Keratinocyte (primary cell): ENCODE measurements around the gene DDAH2. TPM values are rescaled to one million over a fixed set of nuclear protein-coding genes. Genes with fewer than 3 reads are reported as not detected.
"Not testable (repeated sequence)": the region's sequence is repeated elsewhere in the genome, so short reads cannot be mapped to it uniquely, and the experiment has no call there.

Source experiments
- DNase-seq: peaks from one replicate; pipeline ENCODE4 v3.0.0-alpha.2; 2011; ENCODE audit warnings: low read depth, missing footprints, low spot score
- FAIRE-seq: peaks from 2 replicates; lab custom pipeline; 2011; peaks lifted over from hg19 to GRCh38; lab: Jason Lieb, UNC
- H2AFZ ChIP-seq: 2 replicates; pipeline ENCODE4 v1.6.0; 2012; ENCODE audit warnings: low read length, control low read depth, inconsistent platforms; ENCODE audit not compliant: control insufficient read depth
- H3K27ac ChIP-seq: 2 replicates; pipeline ENCODE4 v1.5.1; 2011; ENCODE audit warnings: low read length; ENCODE audit not compliant: control insufficient read depth, insufficient read depth
- H3K27me3 ChIP-seq: 3 replicates; pipeline ENCODE4 v1.6.0; 2011; ENCODE audit warnings: low read length; ENCODE audit not compliant: control insufficient read depth, insufficient read depth; ENCODE audit errors: extremely low read depth
- H3K36me3 ChIP-seq, 2 experiments: 2 replicates in 1 of 2; 3 replicates in 1 of 2; pipeline ENCODE4 v1.5.1; 2011; ENCODE audit warnings: low read length in 2 of 2, mild to moderate bottlenecking in 1 of 2; ENCODE audit not compliant: control insufficient read depth in 2 of 2, insufficient read depth in 2 of 2; ENCODE audit errors: extremely low read depth in 1 of 2
- H3K4me1 ChIP-seq: 3 replicates; pipeline ENCODE4 v1.5.1; 2011; ENCODE audit warnings: low read length; ENCODE audit not compliant: control insufficient read depth, insufficient read depth; ENCODE audit errors: extremely low read depth
- H3K4me2 ChIP-seq: 3 replicates; pipeline ENCODE4 v1.6.0; 2011; ENCODE audit warnings: low read depth, low read length; ENCODE audit not compliant: control insufficient read depth, insufficient read depth; ENCODE audit errors: extremely low read depth
- H3K4me3 ChIP-seq, 3 experiments: fragments of 200-600 bp in 1 of 3; sonication (generic) in 1 of 3; 2 replicates in 2 of 3; 3 replicates in 1 of 3; pipeline ENCODE4 v1.5.1; 2011 to 2016; ENCODE audit warnings: low read length in 3 of 3, mild to moderate bottlenecking in 3 of 3, control low read depth in 2 of 3, inconsistent platforms in 1 of 3, low read depth in 1 of 3, mixed read lengths in 1 of 3, mixed run types in 1 of 3, moderate library complexity in 1 of 3; ENCODE audit not compliant: control insufficient read depth in 2 of 3, insufficient read depth in 2 of 3; ENCODE audit errors: extremely low read depth in 1 of 3
- H3K79me2 ChIP-seq: 2 replicates; pipeline ENCODE4 v1.6.0; 2012; ENCODE audit warnings: low read length; ENCODE audit not compliant: control insufficient read depth, insufficient read depth
- H3K9ac ChIP-seq: 3 replicates; pipeline ENCODE4 v1.6.0; 2011; ENCODE audit warnings: low read length; ENCODE audit not compliant: control insufficient read depth, insufficient read depth; ENCODE audit errors: extremely low read depth
- H3K9me1 ChIP-seq: 3 replicates; pipeline ENCODE4 v1.6.0; 2011; ENCODE audit warnings: low read length; ENCODE audit not compliant: control insufficient read depth, insufficient read depth; ENCODE audit errors: extremely low read depth
- H3K9me3 ChIP-seq: 2 replicates; pipeline ENCODE4 v1.5.1; 2012; ENCODE audit warnings: low read depth, low read length; ENCODE audit not compliant: control insufficient read depth
- H4K20me1 ChIP-seq: 3 replicates; pipeline ENCODE4 v1.6.0; 2011; ENCODE audit warnings: low read length; ENCODE audit not compliant: control insufficient read depth, insufficient read depth; ENCODE audit errors: extremely low read depth
- CTCF ChIP-seq, 3 experiments: IDR thresholded peaks in 1 of 3; conservative IDR thresholded peaks in 1 of 3; optimal IDR thresholded peaks in 1 of 3; 2 replicates in 2 of 3; 3 replicates in 1 of 3; pipeline versions ENCODE3 to v1.5.1; 2011; ENCODE audit warnings: low read length in 3 of 3, mild to moderate bottlenecking in 3 of 3, moderate library complexity in 2 of 3, control low read depth in 1 of 3, inconsistent platforms in 1 of 3; ENCODE audit not compliant: insufficient read depth in 2 of 3; ENCODE audit errors: extremely low read depth in 1 of 3
- EZH2 ChIP-seq: IDR thresholded peaks from one replicate; pipeline ENCODE4 v1.6.1; 2012; ENCODE audit warnings: inconsistent platforms, mild to moderate bottlenecking, low read length, moderate library complexity
- dilution Hi-C: fragments of 300-500 bp; cut with MboI; formaldehyde crosslinking; loops from one replicate; pipeline ENCODE4 v1.7.0; 2020; ENCODE audit warnings: low sequenced_read_pairs; ENCODE audit not compliant: extremely low pct_ligation_motif_present
- polyA plus RNA-seq, 5 experiments: library from polyadenylated mRNA; depleted of rRNA in 3 of 5; stranded (reverse) in 3 of 5; stranded (forward) in 1 of 5; unstranded in 1 of 5; fragments of >200 nt; gene quantifications; 1 replicate in 1 of 5; 2 replicates in 3 of 5; 3 replicates in 1 of 5; pipeline versions ENCODE4 v1.2.1 to v1.2.3, GENCODE V29; 2011 to 2012; ENCODE audit warnings: missing spikeins in 2 of 5, low read depth in 1 of 5, low replicate concordance in 1 of 5

DDAH2 gene
- polyA plus RNA-seq, 1 donor (not counting 4 experiments of a cell fraction or from before 2014, with no cell fraction given), result 3.0 TPM

GRCh38 chr6:31711233-31711632 is 17.9 kb downstream of the DDAH2 start:
- peaks cover 20% of the 10 kb centered on the region for H3K4me1 ChIP-seq
- peak overlapping the region in 1 of 3 experiments; percentile 7 for H3K4me3 ChIP-seq
- H2AFZ ChIP-seq, result peak overlapping the region; percentile 62
- H3K9me3 ChIP-seq, result no peaks in the 10 kb centered on the region
- no peaks in the 10 kb centered on the region for H3K9me1 ChIP-seq
- no peaks in the 10 kb centered on the region for H4K20me1 ChIP-seq
- H3K36me3 ChIP-seq, result no peaks in the 10 kb centered on the region
- FAIRE-seq, result peak; percentile 69
- no peaks in the 10 kb centered on the region for H3K27me3 ChIP-seq
- dilution Hi-C loops, result no loop called here
- no peak for DNase-seq
- no peak for TF ChIP-seq EZH2
- TF ChIP-seq CTCF (optimal IDR thresholded peaks at IDR 0.05 in 1 of 3, IDR thresholded peaks at IDR 0.05 in 1 of 3, conservative IDR thresholded peaks at IDR 0.05 in 1 of 3; ENCODE audit: extremely low read depth in 1 of 3, insufficient read depth in 2 of 3, low read length in 3 of 3), result no peak
- H3K9ac ChIP-seq, result no peak overlapping the region
- H3K79me2 ChIP-seq, result no peaks in the 10 kb centered on the region
- H3K4me2 ChIP-seq, result peak overlapping the region; percentile 69
- H3K27ac ChIP-seq, result no peak overlapping the region

- no peak for TF ChIP-seq CTCF (optimal IDR thresholded peaks at IDR 0.05 in 1 of 3, IDR thresholded peaks at IDR 0.05 in 1 of 3, conservative IDR thresholded peaks at IDR 0.05 in 1 of 3; ENCODE audit: extremely low read depth in 1 of 3, insufficient read depth in 2 of 3, low read length in 3 of 3)
- TF ChIP-seq EZH2, result no peak
- no peak for FAIRE-seq
- no peak overlapping the region for H3K27ac ChIP-seq
- no peaks in the 10 kb centered on the region for H3K36me3 ChIP-seq
- H3K79me2 ChIP-seq, result no peaks in the 10 kb centered on the region
- peak overlapping the region; percentile 69 for H3K4me2 ChIP-seq
- dilution Hi-C loops, result no loop called here
- no peak overlapping the region for H3K9ac ChIP-seq
- peak overlapping the region; percentile 62 for H2AFZ ChIP-seq
- no peaks in the 10 kb centered on the region for H4K20me1 ChIP-seq
- H3K9me1 ChIP-seq, result no peaks in the 10 kb centered on the region
- no peaks in the 10 kb centered on the region for H3K27me3 ChIP-seq
- H3K9me3 ChIP-seq, result no peaks in the 10 kb centered on the region
- peaks cover 20% of the 10 kb centered on the region for H3K4me1 ChIP-seq
- no peak overlapping the region for H3K4me3 ChIP-seq
- DNase-seq, result no peak
These were observed 18.4 kb downstream of the DDAH2 start for GRCh38 chr6:31710523-31711219.

- H3K4me3 ChIP-seq, dilution Hi-C loops, H4K20me1 ChIP-seq, DNase-seq, FAIRE-seq, H3K27ac ChIP-seq, H2AFZ ChIP-seq, H3K27me3 ChIP-seq, H3K9me1 ChIP-seq, H3K79me2 ChIP-seq, H3K4me2 ChIP-seq, H3K9ac ChIP-seq, H3K36me3 ChIP-seq, H3K9me3 ChIP-seq: not testable (repeated sequence)
- peaks cover 20% of the 10 kb centered on the region for H3K4me1 ChIP-seq
These were observed 19.9 kb downstream of the DDAH2 start for GRCh38 chr6:31709157-31709556.
